Regular cardiac myocyte (primary cell): ENCODE results near the gene NOL3. TPM values are rescaled to one million over a fixed set of nuclear protein-coding genes. Genes with fewer than 3 reads are reported as not detected.

ENCODE experiments used
- total RNA-seq: library from RNA; depleted of rRNA; stranded (reverse); fragments of >200 nt; gene quantifications from 2 replicates; pipeline ENCODE4 v1.2.3, GENCODE V29; 2014

The NOL3 gene
- 11.1 and 20.6 TPM in 2 replicates for total RNA-seq

GRCh38 chr16:67170168-67170948 lies at the start of gene NOL3:
TSS of gene NOL3 (plus strand) at chr16:67170538.

DNA sequence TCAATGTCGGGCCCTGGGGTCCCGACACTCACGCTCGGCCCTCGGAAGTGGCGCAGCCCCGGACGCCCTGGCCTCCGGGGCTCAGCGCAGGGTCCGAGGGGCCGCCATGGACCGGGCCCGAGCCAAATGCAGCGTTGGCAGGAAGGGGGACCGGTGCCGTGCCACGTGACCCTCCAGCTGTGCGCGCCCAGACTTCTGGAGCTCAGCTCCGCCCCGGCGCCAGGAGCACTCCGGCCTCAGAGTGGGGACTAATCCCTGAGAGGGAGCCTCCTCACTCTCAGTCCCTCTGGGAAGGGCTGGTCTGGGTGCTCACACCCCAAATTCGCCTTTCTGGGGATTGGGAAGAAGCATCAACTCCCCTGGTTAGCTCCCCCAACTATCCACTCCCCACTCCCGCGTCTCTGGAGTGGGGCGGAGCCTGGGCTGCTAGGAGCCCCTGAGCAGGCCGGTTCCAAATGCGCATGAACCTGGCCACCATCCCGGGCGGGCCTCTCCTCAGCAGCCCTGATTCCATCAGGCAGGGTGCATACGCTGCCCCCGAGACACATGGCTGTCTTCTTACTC lies 19.4 kb upstream of the NOL3 start, which contains the start of gene B3GNT9:
Gene B3GNT9 (minus strand): TSS at position 166 of the 564 bp plus-strand sequence. CDS start 513 bp downstream, outside the sequence.

DNA sequence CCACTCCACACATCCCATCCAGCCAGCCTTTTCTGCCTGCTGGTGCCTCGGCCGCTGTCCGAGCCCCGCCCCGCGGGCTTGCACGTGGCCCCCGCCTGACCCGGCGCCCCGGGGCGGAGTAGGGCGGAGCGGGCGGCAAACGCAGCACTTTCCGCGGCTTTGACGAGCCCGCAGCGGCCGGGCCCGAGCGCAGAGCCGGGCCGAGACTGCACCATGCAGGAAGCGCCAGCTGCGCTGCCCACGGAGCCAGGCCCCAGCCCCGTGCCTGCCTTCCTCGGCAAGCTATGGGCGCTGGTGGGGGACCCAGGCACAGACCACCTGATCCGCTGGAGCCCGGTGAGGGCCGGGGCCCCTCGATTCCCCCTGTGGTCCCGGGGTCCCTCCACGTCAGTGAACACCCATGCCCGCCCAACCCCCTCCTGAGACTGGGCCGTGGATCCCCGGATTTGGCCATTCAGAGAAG lies 5.7 kb upstream of the NOL3 start, which contains the start of gene HSF4:
Gene HSF4 (plus strand): TSS at position 147 of the 463 bp plus-strand sequence. CDS start 67 bp downstream, at position 214.

DNA sequence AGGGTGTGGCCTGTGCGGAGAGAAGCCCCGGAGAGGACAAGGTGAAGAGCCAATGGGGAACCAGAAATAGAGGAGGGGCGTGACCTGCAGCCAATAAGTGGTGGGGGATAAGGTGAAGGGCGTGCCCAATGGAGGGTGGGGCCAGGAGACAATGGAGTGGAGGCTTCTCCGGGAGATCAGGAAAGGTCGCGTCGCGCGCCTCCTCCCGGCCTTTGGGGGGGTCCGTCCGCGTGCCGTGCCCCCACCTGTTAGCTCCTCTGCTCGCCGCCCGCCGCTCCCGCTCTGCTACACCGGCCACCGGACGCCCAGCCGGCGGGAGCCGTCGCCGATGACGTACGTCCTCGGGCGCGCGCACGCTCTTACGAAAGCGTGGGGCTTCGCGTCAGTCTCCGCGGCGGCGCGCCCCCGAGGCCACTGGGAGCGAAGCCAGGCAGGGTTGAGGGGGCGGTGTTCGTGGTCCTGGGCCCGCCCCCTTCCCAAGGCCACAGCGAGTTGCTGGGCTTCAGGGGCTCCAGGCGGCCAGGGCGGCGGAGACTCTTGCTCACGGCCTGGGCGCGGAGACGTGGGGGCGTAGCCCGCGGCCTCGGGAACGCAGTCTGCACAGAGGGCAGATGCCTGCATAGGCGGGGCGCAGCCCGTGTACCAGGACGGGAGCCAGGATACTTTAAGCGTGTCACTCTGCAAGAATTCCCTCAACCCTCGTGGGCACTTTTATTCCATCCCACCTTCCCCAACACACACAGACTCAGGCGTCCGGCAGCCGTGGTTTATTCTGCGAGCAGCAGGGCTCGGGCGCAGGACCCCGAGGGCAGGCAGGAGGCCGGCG lies 13.5 kb downstream of the NOL3 start, which contains the start of gene MATCAP1:
Gene MATCAP1 (minus strand): TSS at position 337 of the 826 bp plus-strand sequence. CDS start 3,353 bp downstream, outside the sequence.

GRCh38 chr16:67190041-67190440 lies 19.7 kb downstream of the NOL3 start, which contains the start of gene EXOC3L1:
TSS of gene EXOC3L1 (minus strand) at chr16:67190136. CDS start at chr16:67189676, 460 bp downstream.

DNA sequence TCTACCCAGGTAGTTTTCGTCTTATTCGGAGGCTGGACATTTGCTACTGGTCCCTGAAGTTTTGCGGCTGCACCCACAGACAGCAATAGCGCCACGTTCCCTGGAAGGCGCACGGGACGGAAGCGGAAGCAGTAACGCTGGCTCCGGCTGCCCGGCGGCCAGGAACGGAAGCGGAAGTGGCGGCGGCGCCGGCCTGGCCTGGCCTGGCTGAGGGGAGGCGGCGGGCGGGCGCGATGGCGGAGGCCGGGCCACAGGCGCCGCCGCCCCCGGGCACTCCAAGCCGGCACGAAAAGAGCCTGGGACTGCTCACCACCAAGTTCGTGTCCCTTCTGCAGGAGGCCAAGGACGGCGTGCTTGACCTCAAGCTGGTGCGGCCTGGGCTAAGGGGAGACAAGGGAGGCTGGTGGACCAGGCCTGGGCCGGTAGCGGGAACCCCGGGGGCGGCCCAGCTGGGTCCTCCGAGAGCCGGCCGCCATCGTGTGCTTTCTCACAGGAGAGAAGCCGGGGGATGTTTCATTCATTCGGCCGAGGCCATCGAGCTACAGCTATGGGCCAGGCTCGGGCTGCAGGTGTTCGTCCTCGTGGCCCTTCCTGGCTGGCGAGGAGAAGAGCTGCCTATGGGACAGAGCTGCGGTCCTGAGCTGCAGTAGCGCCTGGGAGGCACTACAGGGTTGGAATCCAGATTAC lies 21.8 kb downstream of the NOL3 start, which contains the start of gene E2F4:
Gene E2F4 (plus strand): TSS at position 161 of the 687 bp plus-strand sequence. CDS start 73 bp downstream, at position 234.

DNA sequence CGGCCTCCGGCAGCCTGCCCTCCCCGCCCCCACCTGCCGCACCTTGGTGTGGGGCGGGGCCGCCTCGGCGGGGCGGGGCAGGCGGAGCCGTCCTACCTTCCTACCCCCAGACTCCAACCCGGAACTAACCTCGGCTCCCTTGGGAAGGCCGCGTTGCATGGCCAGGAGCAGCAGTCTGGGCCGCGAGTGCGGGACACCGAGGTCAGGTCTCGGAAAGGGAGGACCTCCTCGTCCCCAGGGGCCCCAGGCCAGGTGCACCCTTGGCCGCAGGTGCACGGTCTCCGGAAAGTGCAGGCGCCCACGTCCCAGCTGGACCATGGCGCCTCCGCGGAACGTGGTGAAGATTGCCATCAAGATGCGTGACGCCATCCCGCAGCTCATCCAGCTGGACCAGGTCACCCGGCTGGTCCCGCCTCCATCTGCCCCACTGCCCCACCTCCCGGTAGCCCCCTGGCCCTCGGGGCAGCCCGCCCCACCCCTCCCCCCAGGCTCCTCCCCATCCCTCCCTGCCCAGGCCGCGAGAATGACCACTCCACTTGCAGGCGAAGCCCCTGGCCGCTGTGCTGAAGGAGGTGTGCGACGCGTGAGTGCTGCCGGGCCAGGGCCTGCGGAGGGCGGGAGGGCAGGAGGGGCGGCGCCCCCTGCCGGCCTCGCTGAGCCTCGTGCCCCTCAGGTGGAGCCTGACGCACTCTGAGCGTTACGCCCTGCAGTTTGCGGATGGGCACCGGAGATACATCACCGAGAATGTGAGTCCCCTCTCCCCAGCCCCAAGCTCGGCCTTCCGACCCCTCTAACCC lies 28.9 kb downstream of the NOL3 start, which contains the start of gene ELMO3:
Gene ELMO3 (plus strand): TSS at position 121 of the 797 bp plus-strand sequence. CDS start 196 bp downstream, at position 317.

Other genes with a start within 250 kb of the NOL3 start
- gene RRAD, start 245.0 kb upstream of the NOL3 start, total RNA-seq = 5.2 and 24.8 TPM in 2 replicates
- gene CIAO2B, start 236.1 kb upstream of the NOL3 start, total RNA-seq = 166 and 269 TPM in 2 replicates
- gene CES2, start 235.0 kb upstream of the NOL3 start, total RNA-seq = 16.1 and 19.2 TPM in 2 replicates
- gene CES3, start 209.3 kb upstream of the NOL3 start, total RNA-seq = 0.56 TPM in 1 of 2 replicates, not detected in the other
- gene CES4A, start 181.9 kb upstream of the NOL3 start, total RNA-seq = 0.58 and 1.1 TPM in 2 replicates
- 111 and 209 TPM in 2 replicates for gene CBFB, start 141.4 kb upstream of the NOL3 start, total RNA-seq
- gene PHAF1, start 60.6 kb upstream of the NOL3 start, total RNA-seq = 8.2 and 11.1 TPM in 2 replicates
- 27.4 and 42.3 TPM in 2 replicates for gene B3GNT9, start 19.5 kb upstream of the NOL3 start, total RNA-seq
- gene TRADD, start 10.6 kb upstream of the NOL3 start, total RNA-seq = 15.7 and 22.8 TPM in 2 replicates
- gene FBXL8, start 10.6 kb upstream of the NOL3 start, total RNA-seq = 5.9 and 12.4 TPM in 2 replicates
- 0.58 and 12.1 TPM in 2 replicates for gene HSF4, start 5.8 kb upstream of the NOL3 start, total RNA-seq
- gene MATCAP1, start 13.4 kb downstream of the NOL3 start, total RNA-seq = 10.7 and 17.3 TPM in 2 replicates
- gene EXOC3L1, start 19.6 kb downstream of the NOL3 start, total RNA-seq = under 0.01 and 0.56 TPM in 2 replicates
- 37.8 and 66.9 TPM in 2 replicates for gene E2F4, start 21.6 kb downstream of the NOL3 start, total RNA-seq
- 0.28 and 0.38 TPM in 2 replicates for gene ELMO3, start 28.6 kb downstream of the NOL3 start, total RNA-seq
- gene TMEM208, start 56.6 kb downstream of the NOL3 start, total RNA-seq = 40.6 and 70.5 TPM in 2 replicates
- 11.8 and 26.1 TPM in 2 replicates for gene FHOD1, start 76.9 kb downstream of the NOL3 start, total RNA-seq
- 1.2 and 2.3 TPM in 2 replicates for gene SLC9A5, start 78.4 kb downstream of the NOL3 start, total RNA-seq
- 5.6 and 10.2 TPM in 2 replicates for gene PLEKHG4, start 109.0 kb downstream of the NOL3 start, total RNA-seq
- under 0.01 TPM in 1 of 2 replicates, not detected in the other for gene KCTD19, start 156.2 kb downstream of the NOL3 start, total RNA-seq
- 0.28 TPM in 1 of 2 replicates, not detected in the other for gene LRRC36, start 156.3 kb downstream of the NOL3 start, total RNA-seq
- 0.28 and 0.77 TPM in 2 replicates for gene TPPP3, start 223.0 kb downstream of the NOL3 start, total RNA-seq
- gene ZDHHC1, start 245.9 kb downstream of the NOL3 start, total RNA-seq = 1.7 and 5.4 TPM in 2 replicates